ENCODE measurements around the gene KCNK6.
"Not testable (repeated sequence)": the region's sequence is repeated elsewhere in the genome, so short reads cannot be mapped to it uniquely, and the experiment has no call there.

Gene KCNK6

DNA sequence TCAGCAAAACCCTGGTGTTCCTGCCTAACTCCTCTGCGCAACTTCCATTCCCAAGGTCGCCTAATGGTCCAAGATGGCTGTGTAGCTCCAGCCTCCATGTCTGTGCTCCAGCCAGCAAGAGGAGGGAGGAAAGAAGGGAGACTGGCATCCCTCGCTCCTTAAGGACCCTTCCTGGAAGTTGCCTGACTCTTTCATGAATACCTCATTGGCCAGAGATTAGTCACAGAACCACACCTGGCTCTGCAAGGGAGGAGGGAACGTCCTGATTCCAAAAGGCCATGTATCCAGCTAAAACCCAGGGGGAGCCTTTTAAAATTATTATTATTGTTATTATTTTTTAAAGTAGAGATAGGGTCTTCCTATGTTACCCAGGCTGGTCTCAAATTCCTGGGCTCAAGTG, 4.8 kb downstream of the KCNK6 start:
- no peak for DNase-seq

DNA sequence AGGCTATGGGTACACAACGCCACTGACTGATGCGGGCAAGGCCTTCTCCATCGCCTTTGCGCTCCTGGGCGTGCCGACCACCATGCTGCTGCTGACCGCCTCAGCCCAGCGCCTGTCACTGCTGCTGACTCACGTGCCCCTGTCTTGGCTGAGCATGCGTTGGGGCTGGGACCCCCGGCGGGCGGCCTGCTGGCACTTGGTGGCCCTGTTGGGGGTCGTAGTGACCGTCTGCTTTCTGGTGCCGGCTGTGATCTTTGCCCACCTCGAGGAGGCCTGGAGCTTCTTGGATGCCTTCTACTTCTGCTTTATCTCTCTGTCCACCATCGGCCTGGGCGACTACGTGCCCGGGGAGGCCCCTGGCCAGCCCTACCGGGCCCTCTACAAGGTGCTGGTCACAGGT, 6.9 kb downstream of the KCNK6 start:
- DNase-seq: no peak

- no peak for DNase-seq
Measured at GRCh38 chr19:38329651-38330050, 10.0 kb downstream of the KCNK6 start.

DNA sequence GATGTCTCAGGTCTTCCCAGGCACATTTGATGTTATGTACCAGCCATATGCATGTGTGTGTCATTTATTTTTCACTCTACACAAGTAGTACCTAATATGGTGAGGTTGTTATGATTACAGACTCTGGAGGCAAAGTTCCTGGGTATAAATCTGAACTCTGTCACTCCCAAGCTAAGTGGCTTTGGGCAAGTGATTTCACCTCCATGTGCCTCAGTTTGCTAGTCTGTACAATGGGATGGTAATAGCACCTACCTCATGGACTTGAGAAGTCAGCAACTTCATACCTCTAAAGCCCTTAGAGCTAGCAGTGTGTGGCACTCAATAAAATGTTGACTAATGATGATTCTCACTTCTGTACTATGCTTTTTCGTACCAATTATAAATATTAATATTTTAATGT, 12.1 kb downstream of the KCNK6 start:
- no peak for DNase-seq

DNA sequence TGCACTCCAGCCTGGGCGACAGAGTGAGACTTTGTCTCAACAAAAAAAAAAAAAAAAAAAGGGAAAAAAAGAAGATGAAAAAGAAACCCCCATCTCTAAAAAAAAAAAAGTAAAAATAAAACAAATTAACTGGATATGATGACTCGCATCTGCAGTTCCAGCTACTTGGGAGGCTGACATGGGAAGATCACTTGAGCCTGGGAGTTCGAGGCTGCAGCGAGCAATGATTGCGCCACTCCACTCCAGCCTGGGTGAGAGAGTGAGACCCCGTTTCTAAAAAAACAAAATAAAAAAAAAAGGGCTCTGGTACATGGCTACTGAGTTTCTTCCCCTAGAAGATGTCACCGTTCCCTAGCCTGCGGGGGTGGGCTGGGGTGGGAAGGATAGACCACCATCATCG, 13.6 kb downstream of the KCNK6 start:
- no peak for DNase-seq

DNA sequence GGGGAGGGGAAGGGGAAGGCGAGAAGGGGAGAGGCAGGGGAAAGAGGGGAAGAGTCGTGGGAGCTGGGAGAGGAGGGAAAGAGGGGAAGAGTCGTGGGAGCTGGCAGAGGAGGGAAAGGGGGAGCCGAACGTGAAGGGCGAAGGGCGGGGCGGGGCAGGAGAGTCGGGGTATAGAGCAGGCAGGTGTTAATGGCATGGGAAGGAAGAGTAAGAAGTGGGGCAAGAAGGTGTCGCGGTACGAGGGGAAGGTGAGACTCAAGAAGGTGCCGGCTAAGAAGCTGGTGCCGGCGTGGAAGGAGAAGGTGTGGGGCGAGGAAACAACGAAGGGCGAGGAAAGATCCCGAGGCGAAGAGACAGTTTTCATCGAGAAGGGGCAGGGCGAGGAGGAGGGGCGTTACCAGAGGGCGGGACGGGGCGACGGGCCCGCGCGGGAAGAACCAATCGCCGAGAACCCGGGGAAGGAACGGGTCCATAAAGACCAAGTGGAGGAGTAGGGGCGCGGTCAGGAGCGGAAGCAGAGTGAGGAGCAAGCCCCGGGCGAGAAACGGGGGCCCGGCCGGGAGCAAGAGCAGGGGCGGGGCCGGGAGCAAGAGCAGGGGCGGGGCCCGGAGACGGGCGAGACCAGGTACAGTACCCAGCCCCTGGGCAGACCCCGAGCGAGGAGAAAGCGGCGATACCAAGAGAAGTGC, 16.4 kb downstream of the KCNK6 start:
- peak; percentile 93 for DNase-seq

DNA sequence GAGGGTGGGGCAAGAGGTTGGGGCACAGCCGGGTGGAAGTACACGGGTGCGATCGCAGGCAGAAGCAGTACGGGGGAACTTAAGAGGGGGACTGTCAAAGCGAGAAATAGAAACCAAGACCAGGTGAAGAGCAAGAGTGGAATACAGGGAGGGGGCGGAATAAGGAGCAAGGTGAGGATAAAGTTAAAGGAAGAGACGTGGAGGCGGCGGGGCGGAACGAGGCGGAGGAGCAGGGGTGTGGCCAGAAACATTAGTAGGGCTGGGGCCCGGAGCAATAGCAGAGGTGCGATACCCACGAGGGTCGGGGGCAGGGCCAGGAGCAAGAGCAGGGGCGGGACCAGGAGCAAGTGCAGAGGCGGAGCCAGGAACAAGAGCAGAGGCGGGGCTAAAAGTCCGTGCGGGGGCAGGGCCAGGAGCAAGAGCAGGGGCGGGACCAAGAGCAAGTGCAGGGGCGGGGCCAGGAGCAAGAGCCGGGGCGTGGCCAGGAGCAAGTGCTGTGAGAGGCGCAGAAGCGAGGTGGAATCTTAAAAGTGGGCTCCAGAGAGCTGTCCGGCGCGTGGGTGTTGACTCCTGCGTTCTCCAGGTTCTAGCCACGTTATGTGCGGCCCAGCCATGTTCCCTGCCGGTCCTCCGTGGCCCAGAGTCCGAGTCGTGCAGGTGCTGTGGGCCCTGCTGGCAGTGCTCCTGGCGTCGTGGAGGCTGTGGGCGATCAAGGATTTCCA, 17.2 kb downstream of the KCNK6 start:
- peak; percentile 95 for DNase-seq

- DNase-seq: no peak
Measured at GRCh38 chr19:38337360-38337653, 17.7 kb downstream of the KCNK6 start.

GRCh38 chr19:38339011-38339410, 19.4 kb downstream of the KCNK6 start:
- not testable (repeated sequence) for DNase-seq

DNA sequence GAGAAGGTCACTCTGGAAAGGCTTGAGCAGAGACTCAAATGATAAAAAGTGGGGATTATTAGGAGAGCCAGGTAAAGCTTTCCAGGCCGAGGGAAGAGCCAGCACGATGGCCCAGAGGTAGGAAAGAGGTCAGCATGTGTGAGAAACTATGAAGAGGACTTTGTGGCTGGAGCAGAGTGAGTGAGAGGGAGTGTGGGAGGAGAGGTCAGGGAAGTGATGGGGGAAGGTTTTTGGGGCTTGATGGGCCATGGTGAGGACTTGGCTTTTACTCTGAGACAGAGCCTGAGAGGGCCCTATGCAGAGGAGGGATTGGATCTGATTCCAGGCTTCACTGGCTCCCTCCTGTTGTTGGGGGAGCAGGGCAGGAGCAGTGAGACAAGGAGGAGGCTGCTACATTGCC, 21.3 kb downstream of the KCNK6 start:
- DNase-seq: no peak

DNA sequence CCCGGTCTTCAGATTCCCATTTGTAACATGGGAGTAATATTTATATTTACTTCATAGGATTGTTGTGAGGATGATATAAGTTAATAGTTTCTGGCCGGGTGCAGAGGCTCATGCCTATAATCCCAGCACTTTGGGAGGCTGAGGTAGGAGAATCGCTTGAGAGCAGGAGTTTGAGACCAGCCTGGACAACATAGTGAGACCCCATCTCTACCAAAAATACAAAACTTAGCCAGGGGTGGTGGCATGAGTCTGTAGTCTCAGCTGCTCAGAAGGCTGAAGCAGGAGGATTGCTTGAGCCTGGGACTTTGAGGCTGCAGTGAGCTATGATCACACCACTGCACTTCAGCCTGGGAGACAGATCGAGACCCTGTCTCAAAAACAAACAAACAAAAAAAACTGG, 27.2 kb downstream of the KCNK6 start:
- DNase-seq: no peak

DNA sequence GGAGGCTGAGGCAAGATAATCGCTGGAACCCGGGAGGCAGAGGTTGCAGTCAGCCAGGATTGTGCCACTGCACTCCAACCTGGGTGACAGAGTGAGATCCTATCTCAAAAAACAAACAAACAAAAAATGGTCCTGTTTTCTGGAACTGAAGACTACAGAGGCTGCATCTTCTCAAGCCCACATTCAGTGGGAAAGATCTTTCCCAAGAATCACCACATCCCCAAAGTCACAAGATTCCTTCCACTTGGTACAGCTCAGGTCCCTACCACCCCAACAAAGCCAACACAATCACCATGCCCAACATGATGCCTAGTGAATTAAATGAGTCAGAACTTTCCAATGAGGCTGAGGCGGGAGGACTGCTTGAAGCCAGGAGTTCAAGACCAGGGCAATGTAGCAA, 31.2 kb downstream of the KCNK6 start:
- DNase-seq: no peak

DNA sequence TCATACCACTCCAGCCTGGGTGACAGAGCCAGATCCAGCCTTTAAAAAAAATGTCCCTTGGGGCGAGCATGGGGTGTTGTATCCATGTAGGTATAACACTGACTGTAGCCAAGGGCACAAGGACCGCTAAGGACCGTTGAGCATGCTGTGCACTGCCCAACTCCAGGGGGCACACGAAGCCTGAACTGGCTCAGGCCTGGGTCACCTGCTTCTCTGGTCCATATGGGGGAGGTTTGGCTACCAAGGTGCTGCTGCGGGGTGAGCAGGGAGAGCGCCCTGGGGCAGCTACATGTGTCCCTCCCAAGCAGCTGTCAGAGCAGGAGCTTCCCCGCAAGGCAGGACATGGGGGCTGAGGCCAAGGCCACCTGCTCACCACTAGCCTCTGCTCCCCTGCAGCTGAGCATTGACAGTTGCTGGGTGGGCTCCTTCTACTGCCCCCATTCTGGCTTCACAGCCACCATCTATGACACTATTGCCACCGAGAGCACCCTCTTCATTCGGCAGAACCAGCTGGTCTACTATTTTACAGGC, 32.3 kb downstream of the KCNK6 start:
- DNase-seq: no peak

DNA sequence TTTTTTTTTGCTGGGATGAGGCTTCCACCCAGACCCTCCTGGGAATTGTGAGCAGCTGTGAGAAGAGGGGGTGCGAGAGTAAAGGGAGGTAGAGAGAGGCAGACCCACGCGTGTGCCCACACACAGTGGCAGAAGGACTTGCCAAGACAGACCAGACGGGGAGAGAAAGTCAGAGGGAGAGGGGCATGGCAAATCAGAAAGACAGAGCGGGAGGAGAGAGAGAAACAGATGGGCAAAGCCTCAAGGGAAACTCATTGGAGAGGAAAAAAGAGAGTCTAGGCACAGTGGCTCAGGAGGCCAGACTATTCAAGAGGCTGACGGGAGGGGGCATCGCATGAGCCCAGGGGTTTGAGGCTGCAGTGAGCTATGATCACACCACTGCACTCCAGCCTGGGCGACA, 33.0 kb downstream of the KCNK6 start:
- no peak for DNase-seq

GRCh38 chr19:38355728-38356725, 36.4 kb downstream of the KCNK6 start:
- DNase-seq: no peak

GRCh38 chr19:38358071-38358470, 38.4 kb downstream of the KCNK6 start:
- no peak for DNase-seq

GRCh38 chr19:38359242-38360021, 39.8 kb downstream of the KCNK6 start:
- no peak for DNase-seq

DNA sequence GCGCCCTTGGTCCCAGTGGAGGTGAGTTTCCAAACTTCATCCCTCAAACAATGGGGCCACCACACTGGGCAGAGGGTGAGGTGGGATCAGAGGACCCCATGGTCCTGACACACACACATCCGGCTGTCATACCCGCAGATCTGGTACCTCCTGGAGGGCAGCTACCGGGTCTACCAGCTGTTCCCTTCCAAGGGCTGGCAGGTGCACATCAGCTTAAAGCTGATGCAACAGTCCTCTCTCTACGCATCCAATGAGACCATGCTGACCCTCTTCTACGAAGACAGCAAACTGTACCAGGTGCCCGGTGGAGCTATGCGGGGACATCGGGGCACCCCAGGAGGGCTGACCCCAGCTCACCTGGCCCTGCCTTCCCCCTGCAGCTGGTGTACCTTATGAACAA, 40.7 kb downstream of the KCNK6 start:
- DNase-seq: no peak

DNA sequence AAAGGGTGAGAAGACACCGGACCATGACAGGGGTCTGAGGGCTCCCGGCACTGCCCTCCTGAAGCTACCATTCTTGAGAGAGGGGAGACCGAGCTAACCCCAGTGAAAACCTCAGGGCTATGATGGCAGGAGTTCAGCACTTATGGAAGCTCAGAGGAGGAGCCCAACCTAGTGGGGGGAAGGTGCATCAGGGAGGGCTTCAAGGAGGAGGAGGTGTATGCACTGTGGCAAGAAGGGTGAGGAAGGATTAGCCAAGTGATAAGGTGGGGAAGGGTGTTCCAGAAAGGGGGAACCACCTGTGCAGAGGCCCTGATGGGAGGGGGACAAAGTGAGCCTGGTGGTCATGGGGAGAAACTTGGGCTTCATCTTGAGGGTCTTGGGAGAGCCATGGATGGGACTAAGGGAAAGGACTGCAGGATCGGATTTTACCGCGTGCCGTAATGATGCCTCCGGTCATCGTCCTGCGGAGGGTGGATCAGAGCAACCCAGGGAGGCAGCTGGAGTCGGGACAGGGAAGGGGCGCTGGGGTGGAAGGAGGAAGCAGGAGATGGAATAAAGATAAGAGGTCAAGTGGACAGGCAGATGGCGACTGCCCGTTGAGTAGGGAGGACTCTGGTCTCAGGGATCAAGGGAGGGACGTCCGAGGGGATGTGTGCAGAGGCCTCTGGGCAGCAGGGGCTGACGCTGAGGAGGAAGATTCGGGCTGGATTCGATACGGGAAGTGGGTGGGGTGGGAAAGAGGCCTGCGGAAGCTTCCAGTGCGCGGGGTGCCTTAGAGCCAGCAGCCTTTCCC, 41.4 kb downstream of the KCNK6 start:
- DNase-seq: no peak

DNA sequence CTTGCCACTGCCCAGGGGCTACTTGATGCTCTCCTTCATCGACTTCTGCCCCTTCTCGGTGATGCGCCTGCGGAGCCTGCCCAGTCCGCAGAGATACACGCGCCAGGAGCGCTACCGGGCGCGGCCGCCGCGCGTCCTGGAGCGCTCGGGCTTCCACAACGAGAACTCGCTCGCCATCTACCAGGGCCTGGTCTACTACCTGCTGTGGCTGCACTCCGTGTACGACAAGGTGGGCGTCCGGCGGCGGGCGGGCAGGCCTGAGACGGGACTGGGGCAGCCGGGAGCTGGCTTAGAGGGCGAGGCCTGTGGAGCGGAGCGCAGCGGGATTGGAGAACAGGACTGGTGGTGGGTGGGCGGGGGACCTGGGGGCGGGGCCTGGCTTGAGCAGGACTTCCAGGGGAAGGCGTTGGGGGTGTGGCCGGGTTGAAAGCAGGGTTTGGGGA, 42.0 kb downstream of the KCNK6 start:
- no peak for DNase-seq

DNA sequence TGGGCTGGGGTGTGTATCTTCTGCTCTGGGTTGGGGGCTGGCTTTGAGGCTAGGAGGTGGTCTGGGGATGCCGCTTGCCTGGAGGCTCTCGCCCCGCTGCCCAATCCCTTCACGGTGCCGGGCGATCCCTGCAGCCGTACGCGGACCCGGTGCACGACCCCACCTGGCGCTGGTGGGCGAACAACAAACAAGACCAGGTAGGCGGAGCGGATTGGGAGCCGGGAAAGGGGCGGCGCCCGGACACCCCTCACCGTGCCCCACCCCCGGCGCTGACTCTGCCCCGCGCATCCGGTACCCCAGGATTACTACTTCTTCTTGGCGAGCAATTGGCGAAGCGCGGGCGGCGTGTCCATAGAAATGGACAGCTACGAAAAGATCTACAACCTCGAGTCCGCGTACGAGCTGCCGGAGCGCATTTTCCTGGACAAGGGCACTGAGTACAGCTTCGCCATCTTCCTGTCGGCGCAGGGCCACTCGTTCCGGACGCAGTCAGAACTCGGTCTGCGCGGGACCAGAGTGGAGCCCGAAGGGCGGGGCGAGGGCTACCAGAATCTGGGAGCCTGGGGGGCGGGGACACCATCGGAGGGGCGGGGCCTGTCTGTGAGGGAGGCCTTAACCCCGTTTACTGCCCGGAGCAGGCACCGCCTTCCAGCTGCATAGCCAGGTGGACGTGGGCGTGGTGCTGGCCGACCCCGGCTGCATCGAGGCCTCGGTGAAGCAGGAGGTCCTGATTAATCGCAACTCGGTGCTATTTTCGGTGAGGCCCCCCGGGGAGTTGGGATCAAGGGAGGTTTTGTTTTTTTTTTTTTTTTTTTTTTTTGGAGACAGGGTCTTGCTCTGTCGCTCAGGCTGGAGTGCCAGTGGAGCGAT, 42.7 kb downstream of the KCNK6 start:
- no peak for DNase-seq
